ENCODE data around the gene CTNND2. TPM values are rescaled to one million over a fixed set of nuclear protein-coding genes. Genes with fewer than 3 reads are reported as not detected.

The CTNND2 gene
- total and polyA plus RNA-seq, 4 donors: 0.05 to 0.50 (median 0.27) TPM

- no peak for DNase-seq (ENCODE audit: low spot score)
- Histone ChIP-seq H3K27me3 (ENCODE audit: control insufficient read depth in 4 of 4, insufficient read depth in 4 of 4, low read length in 3 of 4) (no peaks in the 10 kb centered on the region), H3K27ac (ENCODE audit: low read depth in 1 of 2, low read length in 2 of 2) (no peak overlapping the region), H3K4me3 (ENCODE audit: low read depth in 1 of 3, low read length in 3 of 3) (no peak overlapping the region), H3K9me3 (ENCODE audit: control insufficient read depth in 4 of 4, low read length in 3 of 4) (no peaks in the 10 kb centered on the region), H3K4me1 (ENCODE audit: control insufficient read depth in 4 of 4, insufficient read depth in 4 of 4, low read length in 3 of 4) (no peaks in the 10 kb centered on the region), H3K9ac (ENCODE audit: low read depth in 1 of 2, low read length in 2 of 2) (no peak overlapping the region), H3K36me3 (ENCODE audit: control insufficient read depth in 4 of 4, insufficient read depth in 3 of 4, low read depth in 1 of 4, low read length in 3 of 4) (no peaks in the 10 kb centered on the region)
- TF ChIP-seq HNF4G (IDR thresholded peaks at IDR 0.05): no peak
- TF ChIP-seq YY1 (IDR thresholded peaks at IDR 0.05): no peak
- TF ChIP-seq RAD21 (IDR thresholded peaks at IDR 0.05): no peak
- no peak for TF ChIP-seq HNF4A (conservative IDR thresholded peaks at IDR 0.05)
- TF ChIP-seq RXRA (IDR thresholded peaks at IDR 0.05): no peak
- TF ChIP-seq ZBTB33 (IDR thresholded peaks at IDR 0.05): no peak
- TF ChIP-seq REST (IDR thresholded peaks at IDR 0.05): no peak
- TF ChIP-seq JUND (IDR thresholded peaks at IDR 0.05): no peak
- 89% methylated on average over 7 of the region's 7 CpGs for WGBS
Observed at GRCh38 chr5:11857391-11857790, 46.9 kb downstream of the CTNND2 start.

GRCh38 chr5:11854936-11855335, 49.3 kb downstream of the CTNND2 start:
- H3K36me3 ChIP-seq (ENCODE audit: control insufficient read depth in 4 of 4, insufficient read depth in 3 of 4, low read depth in 1 of 4, low read length in 3 of 4): no peaks in the 10 kb centered on the region
- H3K27me3 ChIP-seq (ENCODE audit: control insufficient read depth in 4 of 4, insufficient read depth in 4 of 4, low read length in 3 of 4): no peaks in the 10 kb centered on the region
- 73% methylated on average over 5 of the region's 5 CpGs for WGBS
- no peak for DNase-seq (ENCODE audit: low spot score)
- no peaks in the 10 kb centered on the region for H3K9me3 ChIP-seq (ENCODE audit: control insufficient read depth in 4 of 4, low read length in 3 of 4)
- H3K4me1 ChIP-seq (ENCODE audit: control insufficient read depth in 4 of 4, insufficient read depth in 4 of 4, low read length in 3 of 4): no peaks in the 10 kb centered on the region
- H3K27ac ChIP-seq (ENCODE audit: low read depth in 1 of 2, low read length in 2 of 2): no peak overlapping the region
- no peak overlapping the region for H3K4me3 ChIP-seq (ENCODE audit: low read depth in 1 of 3, low read length in 3 of 3)
- TF ChIP-seq MAX (IDR thresholded peaks at IDR 0.05): no peak
- no peak overlapping the region for H3K9ac ChIP-seq (ENCODE audit: low read depth in 1 of 2, low read length in 2 of 2)

GRCh38 chr5:11853796-11854195, 50.5 kb downstream of the CTNND2 start:
- H3K27ac ChIP-seq (ENCODE audit: low read depth in 1 of 2, low read length in 2 of 2): no peak overlapping the region
- WGBS: 70% methylated on average over 10 of the region's 10 CpGs
- no peaks in the 10 kb centered on the region for H3K4me1 ChIP-seq (ENCODE audit: control insufficient read depth in 4 of 4, insufficient read depth in 4 of 4, low read length in 3 of 4)
- H3K27me3 ChIP-seq (ENCODE audit: control insufficient read depth in 4 of 4, insufficient read depth in 4 of 4, low read length in 3 of 4): no peaks in the 10 kb centered on the region
- no peak for DNase-seq (ENCODE audit: low spot score)
- no peak overlapping the region for H3K4me3 ChIP-seq (ENCODE audit: low read depth in 1 of 3, low read length in 3 of 3)
- H3K9ac ChIP-seq (ENCODE audit: low read depth in 1 of 2, low read length in 2 of 2): no peak overlapping the region
- H3K36me3 ChIP-seq (ENCODE audit: control insufficient read depth in 4 of 4, insufficient read depth in 3 of 4, low read depth in 1 of 4, low read length in 3 of 4): no peaks in the 10 kb centered on the region
- H3K9me3 ChIP-seq (ENCODE audit: control insufficient read depth in 4 of 4, low read length in 3 of 4): no peaks in the 10 kb centered on the region
- TF ChIP-seq REST (IDR thresholded peaks at IDR 0.05) (no peak), GABPA (IDR thresholded peaks at IDR 0.05 in 1 of 2, conservative IDR thresholded peaks at IDR 0.05 in 1 of 2) (no peak), CTCF (IDR thresholded peaks at IDR 0.05; ENCODE audit: low read depth, low read length, missing input control) (no peak), ZBTB33 (IDR thresholded peaks at IDR 0.05) (no peak), EGR1 (IDR thresholded peaks at IDR 0.05; ENCODE audit: low read depth in 2 of 2) (no peak), SP1 (IDR thresholded peaks at IDR 0.05) (no peak), FOXA2 (IDR thresholded peaks at IDR 0.05) (no peak), HNF4A (conservative IDR thresholded peaks at IDR 0.05) (no peak), TAF1 (conservative IDR thresholded peaks at IDR 0.05) (no peak), YY1 (IDR thresholded peaks at IDR 0.05) (no peak)
